ENCODE data around the gene ABCC1. TPM values are rescaled to one million over a fixed set of nuclear protein-coding genes. Genes with fewer than 3 reads are reported as not detected.
A peak's percentile ranks its signal among the peaks of the same experiment; 100 is the strongest.

The ABCC1 gene
- total and polyA plus RNA-seq, 4 donors, result 8.6 to 15.5 (median 13.4) TPM

DNA sequence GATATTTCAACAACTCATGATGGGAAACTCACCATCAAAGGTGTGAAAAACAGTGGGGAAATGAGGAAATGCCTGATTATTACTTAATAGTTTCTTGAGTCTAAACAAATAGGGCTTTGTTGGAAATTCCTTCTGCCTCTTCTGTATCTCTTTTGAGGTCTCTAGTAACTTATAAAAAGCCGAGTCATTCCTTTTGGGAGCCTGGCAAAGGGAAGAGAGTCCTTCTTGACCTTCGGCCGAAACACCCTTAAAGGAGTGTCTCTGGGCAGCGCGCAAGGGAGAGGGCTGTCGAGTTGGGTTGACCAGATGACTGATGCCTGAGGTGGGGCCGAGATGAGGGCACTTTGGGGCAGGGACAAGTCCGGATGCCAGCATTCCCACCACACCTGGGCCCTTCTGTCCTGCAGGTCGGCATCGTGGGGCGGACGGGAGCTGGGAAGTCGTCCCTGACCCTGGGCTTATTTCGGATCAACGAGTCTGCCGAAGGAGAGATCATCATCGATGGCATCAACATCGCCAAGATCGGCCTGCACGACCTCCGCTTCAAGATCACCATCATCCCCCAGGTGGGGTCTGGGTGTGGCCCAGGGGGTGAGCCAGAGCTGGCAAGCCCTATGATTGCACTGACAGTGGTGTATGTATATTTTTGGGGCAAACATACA lies 184.7 kb downstream of the ABCC1 start:
- no peaks in the 10 kb centered on the region for H3K27me3 ChIP-seq (ENCODE audit: control insufficient read depth, insufficient read depth, low read length)
- H3K4me3 ChIP-seq (ENCODE audit: low read depth, low read length), result no peak overlapping the region
- no peak overlapping the region for H3K27ac ChIP-seq (ENCODE audit: low read depth, low read length)
- H3K36me3 ChIP-seq (ENCODE audit: control insufficient read depth, insufficient read depth, low read length), result peaks cover 61% of the 10 kb centered on the region
- no peak for DNase-seq (ENCODE audit: low read depth in 4 of 6, low spot score in 6 of 6)
- H3K9me3 ChIP-seq (ENCODE audit: control insufficient read depth, insufficient read depth, low read length), result no peaks in the 10 kb centered on the region
- WGBS (ENCODE audit: insufficient coverage), result 93% methylated on average over 6 of the region's 21 CpGs
- H3K4me1 ChIP-seq (ENCODE audit: control insufficient read depth, insufficient read depth, low read length), result no peaks in the 10 kb centered on the region

DNA sequence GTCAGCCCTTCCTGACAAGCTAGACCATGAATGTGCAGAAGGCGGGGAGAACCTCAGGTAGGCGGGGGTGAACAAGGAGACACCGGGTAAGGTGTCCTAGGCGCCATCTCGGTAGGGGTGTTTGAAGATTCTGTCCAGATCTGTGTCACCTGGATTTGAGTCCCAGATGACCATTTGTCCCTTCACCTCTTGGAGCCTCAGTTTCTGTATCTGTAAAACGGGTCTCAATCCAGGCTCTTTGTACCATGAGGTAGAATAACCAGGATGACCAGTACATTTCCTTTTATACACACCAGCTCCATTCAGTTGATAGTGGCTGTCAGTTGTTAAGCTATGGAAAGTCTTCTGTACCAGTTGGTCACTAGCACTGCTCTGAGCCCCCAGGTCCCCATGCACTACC lies 187.2 kb downstream of the ABCC1 start:
- DNase-seq (ENCODE audit: low read depth in 4 of 6, low spot score in 6 of 6), result no peak
- H3K36me3 ChIP-seq (ENCODE audit: control insufficient read depth, insufficient read depth, low read length), result peaks cover 71% of the 10 kb centered on the region
- no peaks in the 10 kb centered on the region for H3K27me3 ChIP-seq (ENCODE audit: control insufficient read depth, insufficient read depth, low read length)
- 98% methylated on average over 5 of the region's 6 CpGs for WGBS (ENCODE audit: insufficient coverage)
- H3K4me3 ChIP-seq (ENCODE audit: low read depth, low read length), result no peak overlapping the region
- H3K4me1 ChIP-seq (ENCODE audit: control insufficient read depth, insufficient read depth, low read length), result no peaks in the 10 kb centered on the region
- no peak overlapping the region for H3K27ac ChIP-seq (ENCODE audit: low read depth, low read length)
- no peaks in the 10 kb centered on the region for H3K9me3 ChIP-seq (ENCODE audit: control insufficient read depth, insufficient read depth, low read length)

DNA sequence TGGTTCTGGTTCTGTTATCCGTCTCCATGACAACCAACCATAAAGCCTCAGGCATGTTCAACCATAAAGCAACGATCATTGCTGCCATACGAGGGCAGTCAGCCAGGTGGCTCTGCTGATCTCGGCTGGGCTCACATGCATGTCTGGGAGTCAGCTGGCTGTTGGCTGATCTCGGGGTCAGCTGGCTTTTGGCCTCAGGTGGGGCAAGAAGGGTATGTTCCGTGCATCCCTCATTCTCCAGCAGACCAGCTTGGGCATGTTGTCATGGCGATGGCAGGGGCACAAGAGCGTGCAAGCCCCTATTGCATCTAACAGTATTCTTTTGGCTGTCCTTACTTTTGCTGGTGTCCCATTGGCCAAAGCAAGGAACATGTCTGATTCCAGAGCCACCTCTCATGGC lies 187.7 kb downstream of the ABCC1 start:
- H3K4me1 ChIP-seq (ENCODE audit: control insufficient read depth, insufficient read depth, low read length), result no peaks in the 10 kb centered on the region
- H3K9me3 ChIP-seq (ENCODE audit: control insufficient read depth, insufficient read depth, low read length), result no peaks in the 10 kb centered on the region
- WGBS (ENCODE audit: insufficient coverage), result 55% methylated on average over 6 of the region's 8 CpGs
- H3K27ac ChIP-seq (ENCODE audit: low read depth, low read length), result no peak overlapping the region
- H3K36me3 ChIP-seq (ENCODE audit: control insufficient read depth, insufficient read depth, low read length), result peaks cover 71% of the 10 kb centered on the region
- H3K27me3 ChIP-seq (ENCODE audit: control insufficient read depth, insufficient read depth, low read length), result no peaks in the 10 kb centered on the region
- H3K4me3 ChIP-seq (ENCODE audit: low read depth, low read length), result no peak overlapping the region
- peak in 1 of 6 donors; percentile 9 for DNase-seq (ENCODE audit: low read depth in 4 of 6, low spot score in 6 of 6)

DNA sequence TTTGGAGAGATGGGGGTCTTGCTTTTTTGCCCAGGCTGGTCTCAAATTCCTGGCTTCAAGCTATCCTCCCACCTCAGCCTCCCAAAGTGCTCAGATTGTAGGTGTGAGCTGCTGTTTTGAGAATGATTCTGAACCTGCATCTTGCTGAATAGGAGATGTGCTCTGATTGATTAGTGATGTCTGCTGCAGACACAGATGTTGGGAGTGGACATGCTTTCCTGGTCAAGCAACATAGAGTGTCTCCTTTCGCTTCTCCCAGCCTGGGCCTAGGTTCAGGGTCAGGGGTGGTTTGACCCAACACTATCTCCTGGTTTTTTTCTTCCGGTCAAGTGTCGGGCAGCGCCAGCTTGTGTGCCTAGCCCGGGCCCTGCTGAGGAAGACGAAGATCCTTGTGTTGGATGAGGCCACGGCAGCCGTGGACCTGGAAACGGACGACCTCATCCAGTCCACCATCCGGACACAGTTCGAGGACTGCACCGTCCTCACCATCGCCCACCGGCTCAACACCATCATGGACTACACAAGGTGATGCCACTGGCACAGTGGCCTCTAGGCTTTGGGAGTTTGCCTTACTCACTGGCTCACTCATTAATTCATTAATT lies 188.7 kb downstream of the ABCC1 start:
- Histone ChIP-seq H3K9me3 (ENCODE audit: control insufficient read depth, insufficient read depth, low read length) (no peaks in the 10 kb centered on the region), H3K36me3 (ENCODE audit: control insufficient read depth, insufficient read depth, low read length) (peaks cover 66% of the 10 kb centered on the region), H3K4me1 (ENCODE audit: control insufficient read depth, insufficient read depth, low read length) (no peaks in the 10 kb centered on the region), H3K4me3 (ENCODE audit: low read depth, low read length) (no peak overlapping the region), H3K27me3 (ENCODE audit: control insufficient read depth, insufficient read depth, low read length) (no peaks in the 10 kb centered on the region), H3K27ac (ENCODE audit: low read depth, low read length) (no peak overlapping the region)
- 97% methylated on average over 15 of the region's 15 CpGs for WGBS (ENCODE audit: insufficient coverage)
- DNase-seq (ENCODE audit: low read depth in 4 of 6, low spot score in 6 of 6), result no peak

DNA sequence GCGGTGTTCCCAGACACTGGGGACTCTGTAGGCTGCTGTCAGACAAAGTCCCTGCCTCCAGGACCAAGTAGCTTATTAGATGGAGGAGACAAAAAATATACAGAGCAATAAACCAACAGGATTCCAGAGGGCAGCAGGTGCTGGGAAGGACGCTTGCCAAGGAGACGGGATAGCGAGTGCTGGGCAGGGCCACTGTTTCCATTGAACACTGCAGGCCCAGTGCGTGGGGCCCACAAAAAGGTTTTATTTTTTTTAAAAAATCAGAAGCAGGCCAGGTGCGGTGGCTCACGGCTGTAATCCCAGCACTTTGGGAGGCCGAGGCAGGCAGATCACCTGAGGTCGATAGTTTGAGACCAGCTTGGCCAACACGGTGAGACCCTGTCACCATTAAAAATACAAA lies 189.6 kb downstream of the ABCC1 start:
- Histone ChIP-seq H3K36me3 (ENCODE audit: control insufficient read depth, insufficient read depth, low read length) (peaks cover 59% of the 10 kb centered on the region), H3K4me1 (ENCODE audit: control insufficient read depth, insufficient read depth, low read length) (no peaks in the 10 kb centered on the region), H3K4me3 (ENCODE audit: low read depth, low read length) (no peak overlapping the region), H3K9me3 (ENCODE audit: control insufficient read depth, insufficient read depth, low read length) (no peaks in the 10 kb centered on the region), H3K27ac (ENCODE audit: low read depth, low read length) (no peak overlapping the region), H3K27me3 (ENCODE audit: control insufficient read depth, insufficient read depth, low read length) (no peaks in the 10 kb centered on the region)
- peak in 1 of 6 donors; percentile 18 for DNase-seq (ENCODE audit: low read depth in 4 of 6, low spot score in 6 of 6)
- whole genome bisulfite sequencing (ENCODE audit: insufficient coverage), result 87% methylated on average over 6 of the region's 10 CpGs

DNA sequence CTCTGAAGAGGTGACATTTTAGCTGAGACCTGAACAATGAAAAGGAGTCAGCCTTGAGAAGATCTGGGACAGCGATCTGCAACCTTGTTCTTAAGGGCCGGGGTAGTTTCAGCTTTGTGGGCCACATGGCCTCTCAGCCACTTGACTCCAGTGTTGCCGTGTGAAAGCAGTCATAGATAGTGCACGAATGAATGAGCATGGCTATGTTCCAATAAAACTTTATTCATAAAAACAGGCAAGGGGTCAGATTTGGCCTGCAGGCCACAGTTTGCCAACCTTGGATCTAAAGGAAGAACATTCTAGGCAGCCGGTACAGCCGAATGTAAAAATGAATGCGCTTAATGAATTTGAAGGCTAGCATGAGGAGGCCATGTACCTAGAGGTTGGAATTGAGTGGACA lies 190.4 kb downstream of the ABCC1 start:
- no peak for DNase-seq (ENCODE audit: low read depth in 4 of 6, low spot score in 6 of 6)
- no peaks in the 10 kb centered on the region for H3K27me3 ChIP-seq (ENCODE audit: control insufficient read depth, insufficient read depth, low read length)
- no peaks in the 10 kb centered on the region for H3K4me1 ChIP-seq (ENCODE audit: control insufficient read depth, insufficient read depth, low read length)
- H3K27ac ChIP-seq (ENCODE audit: low read depth, low read length), result no peak overlapping the region
- WGBS (ENCODE audit: insufficient coverage), result 97% methylated on average over 5 of the region's 7 CpGs
- H3K9me3 ChIP-seq (ENCODE audit: control insufficient read depth, insufficient read depth, low read length), result no peaks in the 10 kb centered on the region
- peaks cover 55% of the 10 kb centered on the region for H3K36me3 ChIP-seq (ENCODE audit: control insufficient read depth, insufficient read depth, low read length)
- H3K4me3 ChIP-seq (ENCODE audit: low read depth, low read length), result no peak overlapping the region

DNA sequence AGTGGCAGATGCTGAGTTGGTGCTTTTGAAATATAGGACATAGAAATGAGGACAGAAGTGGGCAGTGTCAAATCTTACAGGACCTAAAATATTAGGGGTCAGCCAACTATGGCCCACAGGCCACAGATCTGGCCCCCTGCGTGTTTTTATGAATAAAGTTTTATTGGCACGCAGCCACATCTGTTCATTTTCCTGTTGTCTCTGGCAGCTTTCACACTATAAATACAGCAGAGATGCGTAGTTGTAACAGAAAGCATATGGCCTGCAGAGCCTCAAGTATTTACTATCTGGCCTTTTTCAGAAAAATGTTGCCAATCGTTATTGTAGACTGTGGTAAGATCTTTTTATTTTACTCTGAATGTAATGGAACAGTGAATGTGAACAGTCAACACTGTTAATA lies 191.1 kb downstream of the ABCC1 start:
- no peaks in the 10 kb centered on the region for H3K4me1 ChIP-seq (ENCODE audit: control insufficient read depth, insufficient read depth, low read length)
- H3K4me3 ChIP-seq (ENCODE audit: low read depth, low read length), result no peak overlapping the region
- H3K36me3 ChIP-seq (ENCODE audit: control insufficient read depth, insufficient read depth, low read length), result peaks cover 57% of the 10 kb centered on the region
- DNase-seq (ENCODE audit: low read depth in 4 of 6, low spot score in 6 of 6), result no peak
- no peaks in the 10 kb centered on the region for H3K9me3 ChIP-seq (ENCODE audit: control insufficient read depth, insufficient read depth, low read length)
- no peak overlapping the region for H3K27ac ChIP-seq (ENCODE audit: low read depth, low read length)
- WGBS (ENCODE audit: insufficient coverage), result 89% methylated on average over 2 of the region's 4 CpGs
- H3K27me3 ChIP-seq (ENCODE audit: control insufficient read depth, insufficient read depth, low read length), result no peaks in the 10 kb centered on the region

DNA sequence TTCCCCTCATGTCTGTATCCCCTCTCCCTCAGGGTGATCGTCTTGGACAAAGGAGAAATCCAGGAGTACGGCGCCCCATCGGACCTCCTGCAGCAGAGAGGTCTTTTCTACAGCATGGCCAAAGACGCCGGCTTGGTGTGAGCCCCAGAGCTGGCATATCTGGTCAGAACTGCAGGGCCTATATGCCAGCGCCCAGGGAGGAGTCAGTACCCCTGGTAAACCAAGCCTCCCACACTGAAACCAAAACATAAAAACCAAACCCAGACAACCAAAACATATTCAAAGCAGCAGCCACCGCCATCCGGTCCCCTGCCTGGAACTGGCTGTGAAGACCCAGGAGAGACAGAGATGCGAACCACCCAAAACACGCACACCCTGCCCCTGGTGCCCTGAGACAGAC lies 191.7 kb downstream of the ABCC1 start:
- no peaks in the 10 kb centered on the region for H3K27me3 ChIP-seq (ENCODE audit: control insufficient read depth, insufficient read depth, low read length)
- WGBS (ENCODE audit: insufficient coverage), result 95% methylated on average over 10 of the region's 11 CpGs
- H3K4me3 ChIP-seq (ENCODE audit: low read depth, low read length), result no peak overlapping the region
- no peak for DNase-seq (ENCODE audit: low read depth in 4 of 6, low spot score in 6 of 6)
- peaks cover 59% of the 10 kb centered on the region for H3K36me3 ChIP-seq (ENCODE audit: control insufficient read depth, insufficient read depth, low read length)
- no peaks in the 10 kb centered on the region for H3K9me3 ChIP-seq (ENCODE audit: control insufficient read depth, insufficient read depth, low read length)
- H3K27ac ChIP-seq (ENCODE audit: low read depth, low read length), result no peak overlapping the region
- peaks cover 4% of the 10 kb centered on the region for H3K4me1 ChIP-seq (ENCODE audit: control insufficient read depth, insufficient read depth, low read length)

DNA sequence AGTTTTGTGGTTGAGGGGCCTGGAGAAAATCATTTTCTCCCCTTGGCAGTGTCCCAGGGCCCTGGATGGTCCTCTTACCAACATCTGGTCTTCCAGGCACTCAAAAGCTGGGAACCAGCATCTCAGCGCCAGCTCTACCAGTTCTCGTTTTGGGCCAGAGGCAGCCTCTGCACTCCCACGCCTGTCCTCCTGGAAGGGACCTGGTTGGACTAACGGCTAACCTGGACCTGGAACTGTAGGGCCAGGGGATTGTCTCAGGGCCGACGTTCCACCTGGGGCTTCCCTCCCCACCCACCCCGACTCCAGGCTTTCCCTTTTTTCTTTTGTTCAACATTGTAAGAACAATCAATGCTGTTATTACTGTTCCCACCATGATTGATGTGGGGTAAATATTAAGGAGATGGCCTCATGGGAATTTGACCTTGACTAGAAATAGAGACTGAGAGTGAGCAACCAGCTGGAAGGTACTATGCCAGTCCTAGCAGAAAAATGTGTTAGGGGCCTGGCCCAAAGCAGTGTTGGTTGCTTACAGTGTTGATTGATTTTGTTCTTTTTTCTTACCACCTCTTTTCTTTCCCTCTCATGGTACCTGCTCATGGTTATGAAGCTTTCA lies 192.5 kb downstream of the ABCC1 start:
- Histone ChIP-seq H3K9me3 (ENCODE audit: control insufficient read depth, insufficient read depth, low read length) (no peaks in the 10 kb centered on the region), H3K4me1 (ENCODE audit: control insufficient read depth, insufficient read depth, low read length) (peaks cover 11% of the 10 kb centered on the region), H3K27me3 (ENCODE audit: control insufficient read depth, insufficient read depth, low read length) (no peaks in the 10 kb centered on the region), H3K4me3 (ENCODE audit: low read depth, low read length) (no peak overlapping the region), H3K27ac (ENCODE audit: low read depth, low read length) (no peak overlapping the region), H3K36me3 (ENCODE audit: control insufficient read depth, insufficient read depth, low read length) (peaks cover 56% of the 10 kb centered on the region)
- whole genome bisulfite sequencing (ENCODE audit: insufficient coverage), result 97% methylated on average over 4 of the region's 7 CpGs
- no peak for DNase-seq (ENCODE audit: low read depth in 4 of 6, low spot score in 6 of 6)

Data from spinal cord (tissue), 10 donors.